SK-MEL-5 (cell line): ENCODE results near the gene CD82. TPM values are rescaled to one million over a fixed set of nuclear protein-coding genes. Genes with fewer than 3 reads are reported as not detected.

ENCODE experiments used
- DNase-seq: peaks from one replicate; pipeline ENCODE4 v3.0.0-alpha.2; 2016; ENCODE audit warnings: low read depth, low spot score
- in situ Hi-C: cut with HindIII; loops from 2 replicates; pipeline ENCODE4 v1.10.0; 2016; ENCODE audit warnings: low sequenced_read_pairs, high pct_unique_total_duplicates, low pct_unique_long_range_greater_than_20kb
- total RNA-seq: library from RNA; depleted of rRNA; stranded (reverse); fragments of >200 nt; shearing (Covaris generic); gene quantifications from 2 replicates; pipeline ENCODE4 v1.2.3, GENCODE V29; 2014

CD82 gene
- total RNA-seq, 1 experiment from 2014 or later: 9.1 TPM

DNA sequence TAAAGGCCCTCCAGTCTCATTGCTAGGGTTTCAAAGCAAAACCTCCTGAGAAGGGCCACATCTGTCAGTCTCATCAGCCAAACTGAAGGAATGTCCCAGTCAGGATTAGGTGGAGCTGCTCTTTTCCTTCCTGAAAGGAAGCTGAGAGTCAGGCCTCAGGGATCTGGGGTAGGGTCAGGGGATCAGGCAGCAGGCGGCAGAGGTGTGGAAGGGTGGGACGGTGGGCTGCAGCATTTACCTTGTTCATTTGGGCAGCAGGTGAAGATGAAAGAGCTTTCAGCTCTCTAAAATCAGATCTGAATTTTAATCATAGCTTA, 17.8 kb downstream of the CD82 start:
- DNase-seq: no peak
- in situ Hi-C loops: no loop called here

DNA sequence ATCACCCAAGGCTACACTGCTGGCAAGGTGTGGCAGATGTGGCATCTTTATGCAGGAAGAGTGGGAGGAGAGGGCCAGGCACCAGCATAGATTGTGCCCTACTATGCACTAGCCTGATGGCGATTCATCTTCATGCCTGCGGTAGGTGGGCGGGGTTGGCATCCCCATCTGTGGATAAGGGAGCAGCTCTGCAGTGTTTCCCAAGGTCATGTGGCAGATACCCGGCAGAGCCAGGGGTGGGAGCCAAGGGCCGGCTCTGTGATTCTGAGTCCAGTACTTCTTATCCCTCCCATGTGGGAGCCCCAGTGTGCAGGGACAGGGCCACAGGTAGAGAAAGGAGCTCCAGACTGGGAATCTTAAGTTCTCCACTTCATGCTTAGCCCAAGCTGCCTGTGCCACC, 20.0 kb downstream of the CD82 start:
- no peak for DNase-seq
- in situ Hi-C loops: no loop called here

DNA sequence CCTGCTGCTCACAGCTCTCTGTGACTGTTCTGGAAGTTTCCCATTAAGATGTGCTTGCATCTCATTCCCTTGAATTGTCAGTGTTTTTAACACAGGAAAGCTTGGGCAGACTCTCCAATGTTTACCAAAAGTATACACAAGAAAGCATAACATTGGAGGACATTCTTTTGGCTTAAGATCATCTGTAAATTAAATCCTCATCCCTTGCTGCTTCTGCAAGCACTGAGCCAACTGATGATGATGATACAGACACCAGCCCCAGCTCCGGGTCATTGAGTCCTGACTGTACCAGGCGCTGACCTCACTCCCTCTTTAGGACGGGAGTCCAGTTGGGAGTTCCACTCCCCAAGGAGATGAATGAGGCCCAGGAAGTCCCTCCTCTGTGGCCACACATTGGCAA, 23.8 kb downstream of the CD82 start:
- DNase-seq: no peak
- in situ Hi-C loops: no loop called here

DNA sequence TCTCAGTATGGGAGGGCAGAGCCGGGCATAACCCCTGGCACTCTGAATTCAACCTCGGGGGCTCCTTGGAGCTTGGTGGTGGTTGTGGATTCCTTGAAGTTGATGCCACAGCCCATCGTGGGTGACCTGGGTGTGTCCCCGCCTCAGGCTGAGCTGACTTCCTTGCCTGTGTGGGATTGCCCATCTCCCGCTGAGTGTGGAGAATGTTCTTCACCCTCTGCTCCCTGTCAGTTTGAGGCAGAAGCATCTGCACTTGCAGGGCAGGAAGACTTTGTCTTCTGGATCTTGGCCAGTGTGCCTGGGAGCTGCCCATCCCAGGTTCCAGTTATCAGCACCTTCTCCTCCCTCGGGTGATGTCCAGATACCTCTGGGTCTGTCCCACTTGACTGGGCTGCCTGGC, 25.3 kb downstream of the CD82 start:
- in situ Hi-C loops: no loop called here
- no peak for DNase-seq

DNA sequence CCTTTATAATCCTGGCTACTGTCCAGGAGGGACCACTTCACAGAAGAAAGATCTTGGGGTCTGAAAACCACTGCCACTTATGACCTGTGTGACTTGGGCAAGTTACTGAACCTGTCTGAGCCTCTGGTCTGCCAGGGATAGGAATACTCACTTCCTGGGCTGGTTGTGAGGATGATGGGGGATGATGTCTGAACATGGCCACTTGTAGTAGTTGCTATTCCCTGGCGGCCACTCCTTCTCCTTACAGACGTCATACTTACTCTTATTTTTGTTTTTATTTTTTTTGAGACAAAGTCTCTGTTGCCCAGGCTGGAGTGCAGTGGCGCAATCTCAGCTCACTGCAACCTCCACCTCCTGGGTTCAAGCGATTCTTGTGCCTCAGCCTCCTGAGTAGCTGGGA, 26.1 kb downstream of the CD82 start:
- no peak for DNase-seq
- in situ Hi-C loops: no loop called here

DNA sequence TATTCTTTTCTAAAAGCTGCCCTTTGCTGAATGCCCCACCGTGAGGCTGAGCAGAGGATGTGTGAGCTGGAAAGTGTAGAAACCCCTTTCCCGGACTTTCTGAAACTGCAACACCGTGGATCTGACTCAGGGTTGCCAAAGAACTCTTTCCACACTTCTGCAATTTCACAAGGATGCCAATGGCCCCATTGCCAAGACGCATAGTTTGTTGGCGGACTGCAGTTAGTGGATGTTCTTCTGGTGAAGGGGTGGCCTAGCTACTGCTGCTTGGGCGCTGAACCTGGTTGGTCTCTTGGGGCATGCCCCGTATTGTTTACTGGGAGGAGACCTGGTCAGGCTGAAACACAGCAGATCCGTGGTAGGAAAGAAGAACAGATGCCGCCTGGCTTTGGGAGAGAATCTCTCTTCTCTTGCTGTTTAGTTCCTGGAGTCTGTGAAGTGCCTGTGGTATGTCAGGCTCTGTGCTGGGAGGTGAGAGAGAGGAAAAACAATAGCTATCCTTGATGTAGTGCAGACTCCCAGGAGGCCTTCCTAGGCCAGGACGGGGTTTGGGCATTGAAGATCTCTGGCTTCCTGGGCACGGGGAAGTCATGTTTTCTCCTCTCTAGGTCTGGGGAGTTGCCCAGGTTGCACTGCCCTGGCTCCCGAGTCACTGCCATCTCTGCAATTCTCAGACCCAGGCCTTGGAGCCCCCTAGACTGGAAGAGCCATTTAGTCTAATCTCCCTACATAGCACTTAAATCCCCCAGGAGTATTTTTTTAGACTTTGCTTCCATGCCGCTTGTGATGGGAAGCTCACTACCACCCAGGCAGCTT, 26.9 kb downstream of the CD82 start:
- in situ Hi-C loops: no loop called here
- peak; percentile 37 for DNase-seq

DNA sequence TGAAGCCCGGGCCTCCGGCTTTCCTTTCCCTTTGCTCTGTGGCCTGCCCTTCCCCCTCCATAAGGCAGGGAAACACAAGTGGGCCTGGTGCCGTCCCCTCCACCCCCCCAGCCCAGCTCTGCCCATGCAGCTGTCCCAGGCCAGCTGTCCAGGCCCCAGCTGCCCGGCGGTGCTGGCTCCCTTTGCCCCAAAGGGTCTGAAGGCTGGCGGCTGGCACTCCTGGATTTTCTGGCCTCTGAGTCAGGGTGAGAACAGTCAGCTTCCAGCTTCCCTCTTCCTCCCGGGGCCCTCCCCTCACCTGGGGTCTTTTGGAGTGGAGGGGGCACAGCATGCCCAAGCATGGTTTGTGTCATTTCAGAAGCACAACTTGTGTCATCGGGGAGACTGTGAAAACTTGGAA, 27.8 kb downstream of the CD82 start:
- in situ Hi-C loops: no loop called here
- no peak for DNase-seq

DNA sequence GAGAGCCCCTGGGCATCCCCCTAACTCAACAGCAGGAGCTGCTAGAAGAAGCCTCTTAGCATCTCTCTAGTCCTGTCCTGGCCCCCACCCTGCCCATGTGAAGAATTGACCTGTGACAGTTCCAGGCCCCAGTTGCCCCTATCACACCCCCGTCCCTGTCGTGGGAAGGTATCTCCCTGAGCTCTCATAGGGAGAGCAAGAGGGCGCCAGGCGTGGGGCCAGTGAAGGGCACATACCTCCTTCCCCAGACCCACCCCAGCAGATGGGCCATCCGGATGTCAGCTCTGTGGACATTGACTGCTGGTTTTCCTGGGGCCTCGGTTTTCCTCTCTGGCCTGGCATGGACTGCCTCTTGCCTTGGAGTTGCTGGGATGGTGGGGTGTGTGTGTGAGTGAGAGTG, 29.5 kb downstream of the CD82 start:
- in situ Hi-C loops: no loop called here
- no peak for DNase-seq

DNA sequence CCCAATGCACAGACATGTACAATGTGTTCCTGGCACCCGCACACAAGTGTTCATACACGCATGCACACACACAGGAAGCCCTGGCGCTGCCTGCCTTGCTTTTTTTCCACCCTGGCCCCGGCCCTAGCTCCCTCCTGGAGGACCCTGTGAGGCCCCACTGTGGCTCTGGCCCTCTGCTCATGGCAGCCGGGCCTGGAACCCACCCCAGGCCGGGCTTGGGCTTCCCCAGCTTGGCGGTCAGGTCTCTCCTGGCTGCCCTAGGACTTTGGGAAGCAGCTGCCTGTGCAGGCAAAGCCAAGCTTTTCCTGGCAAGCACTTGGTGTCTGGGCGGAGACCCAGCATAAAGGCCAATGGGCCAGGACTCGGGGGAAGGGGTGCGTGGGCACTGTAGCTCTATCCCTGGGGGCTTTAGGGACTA, 30.5 kb downstream of the CD82 start:
- in situ Hi-C loops: no loop called here
- DNase-seq: no peak

DNA sequence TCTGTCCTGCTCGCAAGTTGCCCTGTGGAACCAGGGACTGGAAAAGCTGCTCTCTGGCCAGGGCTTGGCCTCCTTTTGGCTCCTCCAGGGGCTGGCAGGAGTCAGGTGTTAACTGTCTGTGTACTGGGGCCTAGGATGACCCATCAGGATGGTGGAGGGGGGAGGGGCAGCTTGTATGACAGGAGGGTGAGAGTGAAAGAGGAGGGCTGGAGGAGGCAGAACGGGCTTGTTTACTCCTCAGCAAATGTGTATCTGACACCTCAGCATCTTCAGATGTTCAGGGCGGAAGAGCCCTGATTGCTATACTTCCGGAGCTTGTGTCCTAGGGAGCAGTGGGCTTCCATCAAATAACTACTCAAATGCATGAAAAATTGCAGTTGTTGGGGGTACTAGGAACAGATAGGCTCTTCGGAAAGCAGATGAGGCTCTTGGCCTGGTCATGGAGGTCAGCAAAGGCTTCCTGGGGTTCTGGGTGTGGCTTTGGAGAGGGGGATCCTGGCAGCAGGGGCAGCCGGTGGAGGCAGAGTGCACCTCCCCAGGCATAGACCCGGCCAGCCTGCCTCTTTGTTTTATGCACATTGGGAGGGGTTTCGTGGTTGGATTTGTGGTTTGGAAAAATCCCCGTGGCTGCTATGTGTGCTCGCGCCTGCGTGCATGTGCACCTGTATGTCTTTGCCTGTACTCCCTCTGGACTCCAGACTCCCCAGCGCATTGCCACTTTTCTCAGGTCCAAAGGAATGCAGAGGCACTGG, 31.2 kb downstream of the CD82 start:
- DNase-seq: no peak
- in situ Hi-C loops: no loop called here

DNA sequence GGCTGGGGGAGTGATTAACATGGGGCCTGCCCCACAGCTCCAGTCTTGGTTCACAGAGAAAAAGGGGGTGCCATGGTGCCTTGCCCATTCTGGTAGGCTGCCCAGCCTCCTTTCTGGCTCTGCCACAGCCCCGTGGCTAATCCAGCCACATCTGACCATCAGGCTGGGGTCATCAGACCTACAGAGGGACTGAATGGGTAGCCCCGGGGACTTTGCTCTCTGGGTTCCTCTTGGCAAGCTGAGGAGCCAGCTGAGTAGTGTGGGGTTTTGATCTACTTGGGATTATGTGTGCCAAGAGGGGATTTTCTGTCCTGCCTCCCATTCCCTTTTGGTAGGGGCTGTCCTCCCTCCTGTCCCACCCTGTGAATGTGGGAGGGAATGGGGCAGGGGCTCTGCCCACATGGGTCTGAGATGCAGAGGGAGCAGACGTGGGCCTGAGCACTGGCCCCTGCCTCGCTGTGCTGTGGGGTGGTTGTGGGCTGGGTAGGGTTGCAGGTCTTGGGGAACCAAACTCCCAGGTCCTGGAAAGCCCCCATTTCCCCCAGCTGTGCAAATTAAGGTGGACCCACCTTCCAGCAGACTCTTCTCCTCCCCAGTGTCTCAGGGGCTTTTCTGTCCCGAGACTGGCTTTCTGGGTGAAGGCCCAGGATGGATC, 32.0 kb downstream of the CD82 start:
- in situ Hi-C loops: no loop called here

DNA sequence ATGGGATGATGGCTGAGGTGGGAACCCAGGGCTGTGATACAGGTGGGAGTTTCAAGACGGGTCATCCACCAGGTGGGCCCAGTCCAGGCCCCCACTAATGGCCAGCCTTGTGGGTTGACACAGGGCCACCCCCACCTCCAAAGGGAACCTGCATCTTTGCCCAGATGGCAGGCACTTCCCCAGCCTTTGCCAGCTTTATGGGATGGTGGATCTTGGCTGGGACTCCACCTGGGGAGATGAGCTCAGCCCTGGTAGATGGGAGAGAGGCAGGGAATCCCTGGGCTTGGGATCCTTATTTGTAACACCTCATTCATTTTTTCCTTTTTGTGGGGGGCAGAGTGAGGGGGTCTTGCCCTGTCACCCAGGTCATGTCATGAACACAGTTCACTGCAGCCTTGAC, 33.4 kb downstream of the CD82 start:
- in situ Hi-C loops: no loop called here
- DNase-seq: no peak

More for the DNA sequence above, 32.0 kb downstream of the CD82 start:
- peak; percentile 22 for DNase-seq

DNA sequence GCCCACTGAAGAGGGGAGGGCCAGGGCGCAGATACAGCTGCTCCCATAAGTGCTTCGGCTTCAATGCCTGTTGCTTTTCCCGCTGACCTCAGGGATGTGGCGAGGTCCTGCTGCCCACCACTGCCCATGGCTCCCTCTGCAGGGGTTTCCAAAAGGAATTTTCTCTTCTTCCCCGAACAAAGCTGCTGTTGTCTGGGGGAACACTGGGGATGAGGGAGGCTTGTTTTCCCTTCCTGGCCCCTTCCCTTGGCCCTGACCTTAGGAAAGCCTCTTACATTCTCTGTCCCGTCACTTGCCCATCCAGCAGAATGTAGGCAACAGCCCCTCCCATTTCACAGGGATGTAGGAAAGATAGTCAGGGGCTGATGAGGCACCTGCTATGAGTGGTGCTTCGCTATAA, 34.8 kb downstream of the CD82 start:
- in situ Hi-C loops: no loop called here
- DNase-seq: no peak

DNA sequence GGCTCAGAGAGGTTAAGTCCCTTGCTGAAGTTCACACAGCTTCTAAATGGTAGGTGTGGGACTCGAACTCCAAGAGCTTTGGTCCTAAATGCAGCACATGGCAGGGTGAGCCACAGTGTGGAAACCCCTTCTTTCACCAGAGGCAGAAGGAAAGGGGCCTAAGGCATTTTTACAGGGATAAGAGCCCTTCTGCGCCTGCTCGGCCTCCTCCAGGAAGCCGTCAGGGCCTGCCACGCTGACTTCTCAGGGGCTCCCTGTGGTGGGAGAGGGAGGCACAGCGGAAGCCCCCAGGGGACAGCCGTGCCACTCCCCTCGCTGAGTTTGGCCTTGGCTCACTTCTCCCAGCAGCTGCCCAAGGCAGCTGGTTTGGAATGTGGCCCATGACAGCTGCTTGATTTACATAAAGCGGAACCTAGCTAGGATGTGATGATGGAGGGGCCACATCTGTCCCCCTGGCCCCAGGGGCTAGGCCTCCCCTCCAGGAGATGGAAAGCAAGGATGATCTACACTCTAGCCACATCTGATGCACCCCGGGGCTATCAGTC, 35.4 kb downstream of the CD82 start:
- no peak for DNase-seq
- in situ Hi-C loops: no loop called here

DNA sequence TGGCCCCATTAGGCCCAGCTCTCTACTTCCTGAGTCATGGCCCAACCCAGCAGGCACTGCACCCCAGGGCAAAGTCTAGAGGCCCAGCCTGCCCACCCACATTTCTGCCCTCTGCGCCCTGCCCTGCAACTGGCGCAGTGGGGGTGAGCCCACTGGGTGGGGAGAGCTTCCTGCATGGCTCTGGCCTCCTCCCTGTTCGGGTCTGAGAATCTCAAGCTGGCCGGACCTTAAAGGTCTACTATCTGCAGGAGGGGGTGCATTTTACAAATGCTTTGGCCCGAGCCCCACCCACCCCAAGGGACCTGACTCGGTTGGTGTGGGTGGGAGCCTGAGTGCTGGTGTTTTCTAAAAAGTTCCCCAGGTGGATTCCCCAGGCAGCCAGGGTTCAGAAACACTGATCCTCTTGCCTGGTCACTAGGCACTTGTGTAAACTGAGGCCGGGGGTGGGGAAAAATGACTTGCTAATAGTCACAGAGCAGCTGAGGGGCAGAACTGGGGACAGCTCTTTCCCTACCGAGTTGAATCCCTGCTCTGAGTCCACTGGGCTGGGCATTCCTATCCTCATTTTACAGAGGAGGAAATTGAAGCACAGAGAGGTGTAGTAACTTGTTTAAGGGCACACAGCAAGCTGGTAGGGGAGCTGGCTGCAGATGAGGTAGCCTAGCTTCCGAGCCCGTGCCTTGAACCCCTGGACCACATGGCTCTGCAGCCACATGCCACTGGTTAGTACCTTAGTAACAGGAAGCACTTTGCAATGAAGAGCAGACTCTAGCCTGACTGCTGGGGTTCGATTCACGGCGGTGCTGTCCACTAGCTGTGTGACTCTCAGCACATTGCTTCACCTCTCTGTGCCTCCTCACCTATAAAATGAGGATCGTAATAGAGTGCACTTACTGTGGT, 36.3 kb downstream of the CD82 start:
- in situ Hi-C loops: no loop called here
- no peak for DNase-seq

DNA sequence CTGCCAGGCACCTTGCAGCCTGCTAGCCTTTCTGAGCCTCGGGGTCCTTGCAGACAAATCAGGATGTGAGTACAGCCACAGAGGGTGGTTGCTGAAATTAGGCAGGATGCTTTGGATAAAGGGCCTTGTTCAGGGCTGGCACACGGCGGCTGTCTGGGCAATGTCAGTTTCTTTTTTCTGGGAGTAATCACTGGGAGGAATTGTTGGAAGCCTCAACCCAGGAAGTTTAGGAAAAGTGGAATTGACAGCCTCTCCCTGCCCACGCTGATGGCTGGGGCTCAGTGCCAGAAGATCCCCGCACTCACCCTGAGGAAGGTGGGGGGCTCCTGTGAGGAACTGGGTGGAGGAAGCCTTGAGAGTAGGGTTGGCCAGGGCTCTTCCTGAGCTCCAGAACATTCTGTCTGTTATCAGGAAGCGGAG, 37.4 kb downstream of the CD82 start:
- DNase-seq: no peak
- in situ Hi-C loops: no loop called here

DNA sequence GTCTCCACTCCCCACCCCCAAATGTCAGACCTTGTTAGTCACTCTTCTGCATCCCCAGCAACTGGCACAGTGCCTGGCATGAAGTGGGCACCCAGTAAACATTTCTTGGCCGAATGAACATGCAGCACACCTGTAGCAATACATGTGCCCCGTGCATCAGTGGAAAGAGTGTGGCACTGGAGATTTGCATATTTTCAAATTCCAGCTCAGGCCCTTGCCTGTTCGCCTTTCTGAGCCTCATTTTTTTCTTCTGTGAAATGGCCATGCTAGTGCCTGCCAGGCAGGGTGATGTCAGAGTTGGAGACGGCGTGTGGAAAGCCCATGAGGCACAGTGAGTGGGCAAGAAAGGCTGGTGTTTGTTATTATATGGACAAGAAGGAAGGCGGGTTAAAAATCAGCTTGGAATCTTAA, 38.7 kb downstream of the CD82 start:
- DNase-seq: no peak
- in situ Hi-C loops: no loop called here
